Adrenal gland (tissue), 12 donors: ENCODE measurements around the gene CEP152. TPM values are rescaled to one million over a fixed set of nuclear protein-coding genes. Genes with fewer than 3 reads are reported as not detected.
A peak's percentile ranks its signal among the peaks of the same experiment; 100 is the strongest.

Source experiments
- DNase-seq, 7 donors: peaks; one replicate each; pipeline ENCODE4 v3.0.0-alpha.2; 2019 to 2020
- H3K27ac ChIP-seq, 5 donors: fragments of 200-600 bp; sonication (generic) in 4 of 5; 1 replicate in 3 of 5; 2 replicates in 2 of 5; pipeline versions ENCODE4 v1.5.1 to v1.8.0; 2016 to 2020; ENCODE audit warnings: mild to moderate bottlenecking in 1 of 5
- H3K27me3 ChIP-seq: fragments of 200-600 bp; 2 replicates; pipeline ENCODE4 v1.8.0; 2021
- H3K36me3 ChIP-seq, 2 donors: fragments of 200-600 bp; replicated peaks in 1 of 2; 1 replicate in 1 of 2; 2 replicates in 1 of 2; pipeline versions ENCODE4 v1.5.1 to v1.8.0; 2018 to 2022
- H3K4me1 ChIP-seq, 2 donors: fragments of 200-600 bp; replicated peaks in 1 of 2; 1 replicate in 1 of 2; 2 replicates in 1 of 2; pipeline versions ENCODE4 v1.5.1 to v1.8.0; 2018 to 2021
- H3K4me3 ChIP-seq, 4 donors: fragments of 200-600 bp; sonication (generic) in 3 of 4; one replicate each; pipeline ENCODE4 v1.5.1; 2016 to 2018
- H3K9me3 ChIP-seq, 3 donors: fragments of 200-600 bp; sonication (generic) in 1 of 3; replicated peaks in 1 of 3; 1 replicate in 2 of 3; 2 replicates in 1 of 3; pipeline versions ENCODE4 v1.5.1 to v1.8.0; 2016 to 2021
- CTCF ChIP-seq, 6 experiments: fragments of 450-650 bp in 4 of 6; fragments of 200-600 bp in 2 of 6; sonication (generic) in 1 of 6; IDR thresholded peaks; 1 replicate in 5 of 6; 2 replicates in 1 of 6; pipeline versions ENCODE4 v1.5.1 to v1.8.0; 2016 to 2021; ENCODE audit warnings: antibody characterized with exemption in 6 of 6, mild to moderate bottlenecking in 2 of 6, moderate library complexity in 1 of 6
- POLR2A ChIP-seq, 2 donors: fragments of 450-650 bp; IDR thresholded peaks; one replicate each; pipeline ENCODE4 v1.6.1; 2017; ENCODE audit warnings: antibody characterized with exemption in 2 of 2, mild to moderate bottlenecking in 2 of 2, moderate library complexity in 1 of 2
- WGBS, 4 donors: extraction: QIAGEN DNeasy Blood & Tissue Kit in 2 of 4; methylation state at CpG; one replicate each; pipeline versions ENCODE4 v1.1.5 to v1.1.7; 2013 to 2017; 5-methylcytosine and 5-hydroxymethylcytosine counted together
- intact Hi-C, 2 donors: fragments of 100-400 bp; cut with DNase I; formaldehyde crosslinking; loops; one replicate each; pipeline versions ENCODE4 v1.14.1 to v1.15.0; 2022 to 2023
- polyA plus RNA-seq, 3 donors: library from polyadenylated mRNA; stranded (reverse); fragments of 200-250 nt in 2 of 3; fragments of 350-450 nt in 1 of 3; fragmentation: Illumina TruSeq in 1 of 3; extraction: RNeasy Lipid Tissue Mini Kit (QIAGEN cat#74804) in 1 of 3; gene quantifications; one replicate each; pipeline ENCODE4 v1.2.3, GENCODE V29; 2013 to 2014
- total RNA-seq, 9 donors: library from RNA; depleted of rRNA in 4 of 9; stranded (reverse); fragments of >200 nt in 4 of 9; fragments of 120-200 nt in 1 of 9; fragmentation: NEBNext Ultra II Directional in 1 of 9; extraction: Animal tissue kit (Norgen Biotek cat#: 25700) in 1 of 9; gene quantifications; one replicate each; pipeline versions ENCODE4 v1.1.0 to v1.2.4, GENCODE V29; 2013 to 2023
- donor health status: healthy with polysubstance abuse.
- donor health status: Bipolar disorder and iron deficiency.
- donor health status: DM: yes; HTN: yes; CAD: no.
- donor health status: DM: no; HTN: no; CAD: no.
- donor health status: DM: no; HTN: no; CAD: no.
- donor health status: DM: yes; HTN: yes; CAD: no.

Gene CEP152
- total and polyA plus RNA-seq, 12 donors, result 1.2 to 14.4 (median 3.3) TPM

GRCh38 chr15:48845123-48845522 lies 34.3 kb upstream of the CEP152 start:
- intact Hi-C loops, result no loop called here
- H3K27me3 ChIP-seq, result no peaks in the 10 kb centered on the region
- H3K4me3 ChIP-seq, result no peak overlapping the region
- peaks cover 0 to 6% of the 10 kb centered on the region in 2 donors for H3K4me1 ChIP-seq
- 78 to 86% (median 83%) methylated on average over 1 of the region's 1 CpG for WGBS, 4 donors
- no peak for DNase-seq
- H3K9me3 ChIP-seq, result no peaks in the 10 kb centered on the region
- H3K27ac ChIP-seq, result no peak overlapping the region
- no peaks in the 10 kb centered on the region for H3K36me3 ChIP-seq
- TF ChIP-seq POLR2A (IDR thresholded peaks at IDR 0.05) (no peak), CTCF (IDR thresholded peaks at IDR 0.05) (no peak)

GRCh38 chr15:48842501-48842900 lies 31.6 kb upstream of the CEP152 start:
- Histone ChIP-seq H3K27ac (peak overlapping the region in 4 of 5 donors; percentile 18 to 68 (median 38)), H3K27me3 (no peaks in the 10 kb centered on the region), H3K36me3 (no peaks in the 10 kb centered on the region), H3K4me1 (peaks cover 0 to 6% of the 10 kb centered on the region in 2 donors), H3K9me3 (no peaks in the 10 kb centered on the region), H3K4me3 (no peak overlapping the region)
- DNase-seq, result peak; percentile 30 to 80 (median 57)
- TF ChIP-seq POLR2A (IDR thresholded peaks at IDR 0.05), result no peak
- TF ChIP-seq CTCF (IDR thresholded peaks at IDR 0.05), result no peak
- WGBS, 4 donors, result 53 to 69% (median 64%) methylated on average over 6 of the region's 6 CpGs
- intact Hi-C loops, result no loop called here

GRCh38 chr15:48834756-48835155 lies 23.9 kb upstream of the CEP152 start:
- 80 to 89% (median 87%) methylated on average over 5 of the region's 5 CpGs for WGBS, 4 donors
- Histone ChIP-seq H3K36me3 (no peaks in the 10 kb centered on the region), H3K4me3 (no peak overlapping the region), H3K27ac (no peak overlapping the region), H3K27me3 (no peaks in the 10 kb centered on the region), H3K9me3 (no peaks in the 10 kb centered on the region), H3K4me1 (no peaks in the 10 kb centered on the region)
- TF ChIP-seq POLR2A (IDR thresholded peaks at IDR 0.05) (no peak), CTCF (IDR thresholded peaks at IDR 0.05) (no peak)
- DNase-seq, result no peak
- intact Hi-C loops, result no loop called here

- H3K36me3 ChIP-seq, result no peaks in the 10 kb centered on the region
- DNase-seq, result no peak
- no peak for TF ChIP-seq POLR2A (IDR thresholded peaks at IDR 0.05)
- TF ChIP-seq CTCF (IDR thresholded peaks at IDR 0.05), result no peak
- no peaks in the 10 kb centered on the region for H3K9me3 ChIP-seq
- no peaks in the 10 kb centered on the region for H3K4me1 ChIP-seq
- intact Hi-C loops, result no loop called here
- no peaks in the 10 kb centered on the region for H3K27me3 ChIP-seq
- no peak overlapping the region for H3K27ac ChIP-seq
- H3K4me3 ChIP-seq, result no peak overlapping the region
Measured at GRCh38 chr15:48833526-48834239, 22.8 kb upstream of the CEP152 start.
